GM13976 (cell line): ENCODE results near the gene TPRG1.
"Not testable (repeated sequence)": the region's sequence is repeated elsewhere in the genome, so short reads cannot be mapped to it uniquely, and the experiment has no call there.

ENCODE experiments used
- DNase-seq: peaks from one replicate; pipeline ENCODE4 v3.0.0; 2012; ENCODE audit warnings: low spot score
- CTCF ChIP-seq: IDR thresholded peaks from 2 replicates; pipeline ENCODE4 v1.5.1; 2012; ENCODE audit warnings: borderline replicate concordance, mild to moderate bottlenecking; ENCODE audit not compliant: insufficient read depth; ENCODE audit errors: extremely low read depth, missing control alignments, control extremely low read depth
- in situ Hi-C: fragments of 300-500 bp; cut with MboI; formaldehyde crosslinking; loops from one replicate; pipeline ENCODE4 v1.12.0; 2022; ENCODE audit warnings: low sequenced_read_pairs, mixed read lengths, inconsistent platforms; ENCODE audit not compliant: unreplicated experiment

TPRG1 gene

DNA sequence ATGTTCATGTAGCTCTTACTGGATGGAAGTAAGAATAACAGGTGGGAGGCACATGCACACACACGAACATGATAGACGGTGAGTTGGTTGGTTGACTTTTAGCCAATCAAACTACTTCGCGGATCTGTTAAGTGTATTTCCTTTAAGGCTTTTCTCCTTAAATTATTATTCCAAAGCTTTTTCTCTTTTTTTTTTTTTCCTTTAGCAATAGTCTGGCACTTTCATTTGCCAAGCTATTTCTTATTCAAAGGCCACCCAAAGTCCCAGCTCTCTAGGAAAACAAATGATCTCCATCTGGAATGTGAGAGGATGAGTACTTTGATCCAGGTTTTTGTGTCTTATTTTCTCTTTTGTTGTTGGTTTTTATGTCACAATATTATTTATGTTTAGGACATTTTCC is 141.1 kb downstream of the TPRG1 start:
- no peak for TF ChIP-seq CTCF
- no peak for DNase-seq
- in situ Hi-C loops: no loop called here

DNA sequence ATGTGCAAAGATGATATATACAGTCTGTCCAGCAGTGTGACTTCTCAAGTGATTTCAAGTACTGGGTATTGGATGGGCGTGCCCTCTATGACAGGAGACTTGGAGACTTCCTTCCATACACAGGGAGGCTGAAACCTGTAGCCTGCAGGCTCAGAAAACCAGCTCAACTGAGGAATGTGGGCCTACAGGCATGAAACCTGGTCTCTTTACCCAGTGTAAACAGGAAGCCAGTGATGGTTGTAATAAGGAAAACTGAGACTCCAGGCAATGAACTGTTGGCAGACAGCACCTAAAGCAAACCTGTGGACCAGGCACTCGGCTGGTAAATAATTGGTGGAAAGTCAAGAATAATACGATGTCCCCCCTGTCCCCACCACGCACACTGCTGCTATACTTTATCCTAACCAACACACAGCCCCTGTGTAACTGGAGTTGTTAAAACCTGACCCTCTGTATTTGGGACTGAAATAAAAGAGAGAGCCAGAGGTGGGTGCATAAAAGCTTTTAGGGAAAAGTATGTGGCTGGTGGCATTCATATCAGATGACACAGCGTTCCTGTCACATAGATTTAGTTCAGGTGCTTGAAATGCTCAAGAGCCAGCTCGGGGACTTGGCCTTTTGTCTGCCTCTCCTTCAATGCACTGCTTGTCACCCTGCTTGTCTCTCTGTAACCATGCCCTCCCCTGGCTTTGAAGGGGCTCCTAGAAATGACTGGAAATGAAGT is 144.7 kb downstream of the TPRG1 start:
- DNase-seq: no peak
- no peak for TF ChIP-seq CTCF
- in situ Hi-C loops: no loop called here

GRCh38 chr3:189317911-189318310 is 146.1 kb downstream of the TPRG1 start:
- TF ChIP-seq CTCF: no peak
- in situ Hi-C loops: no loop called here
- DNase-seq: no peak

DNA sequence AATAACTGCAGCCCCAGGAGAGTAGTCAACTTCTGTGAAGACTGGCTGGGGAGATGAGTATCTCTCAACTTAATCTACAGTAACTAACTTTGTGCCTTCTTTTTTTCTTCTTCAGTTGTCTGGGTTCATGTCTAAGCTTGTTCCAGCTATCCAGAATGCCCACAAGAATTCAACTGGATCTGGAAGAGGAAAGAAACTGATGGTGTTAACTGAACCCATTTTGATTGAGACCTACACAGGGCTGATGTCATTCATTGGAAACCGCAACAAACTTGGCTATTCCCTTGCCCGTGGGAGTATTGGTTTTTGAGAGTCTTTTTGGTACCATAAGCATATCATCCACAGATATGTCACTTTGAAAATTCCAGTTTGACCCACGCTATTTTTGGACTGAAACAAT is 148.7 kb downstream of the TPRG1 start:
- DNase-seq: no peak
- in situ Hi-C loops: no loop called here
- TF ChIP-seq CTCF: no peak

GRCh38 chr3:189322339-189322738 is 150.6 kb downstream of the TPRG1 start:
- no peak for DNase-seq
- TF ChIP-seq CTCF: no peak
- in situ Hi-C loops: no loop called here

GRCh38 chr3:189324538-189325138 is 152.9 kb downstream of the TPRG1 start:
- DNase-seq: peak; percentile 28
- in situ Hi-C loops: no loop called here
- TF ChIP-seq CTCF: no peak

- no peak for TF ChIP-seq CTCF
Observed at GRCh38 chr3:189325454-189325853, 153.7 kb downstream of the TPRG1 start.

DNA sequence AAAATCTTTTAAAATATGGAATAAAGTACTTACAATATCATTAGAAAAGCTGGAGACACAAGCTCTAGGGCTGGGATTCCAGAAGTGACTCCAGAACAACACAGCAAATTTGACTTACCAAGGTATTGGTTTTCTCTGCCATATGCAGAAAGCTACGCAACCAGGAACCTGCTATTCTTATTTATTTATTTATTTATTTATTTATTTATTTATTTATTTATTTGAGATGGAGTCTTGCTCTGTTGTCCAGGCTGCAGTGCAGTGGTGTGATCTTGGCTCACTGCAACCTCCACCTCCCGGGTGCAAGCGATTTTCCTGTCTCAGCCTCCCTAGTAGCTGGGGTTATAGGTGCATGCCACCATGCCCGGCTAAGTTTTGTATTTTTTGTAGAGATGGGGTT is 157.9 kb downstream of the TPRG1 start:
- in situ Hi-C loops, DNase-seq: not testable (repeated sequence)

More at GRCh38 chr3:189325454-189325853, 153.7 kb downstream of the TPRG1 start:
- no peak for DNase-seq
- in situ Hi-C loops: no loop called here
